Mucosa of rectum (tissue), 2 donors: ENCODE measurements around the gene IL2.

Source experiments
- H3K27ac ChIP-seq, 2 donors: one replicate each; pipeline ENCODE4 v1.7.0; 2013; ENCODE audit warnings: inconsistent platforms in 2 of 2, low read depth in 2 of 2, low read length in 2 of 2
- H3K27me3 ChIP-seq, 2 donors: one replicate each; pipeline ENCODE4 v1.7.0; 2013; ENCODE audit warnings: low read length in 2 of 2; ENCODE audit not compliant: control insufficient read depth in 2 of 2, insufficient read depth in 2 of 2
- H3K36me3 ChIP-seq, 2 donors: one replicate each; pipeline ENCODE4 v1.7.0; 2013; ENCODE audit warnings: low read length in 2 of 2; ENCODE audit not compliant: control insufficient read depth in 2 of 2, insufficient read depth in 2 of 2
- H3K4me1 ChIP-seq, 2 donors: one replicate each; pipeline ENCODE4 v1.7.0; 2013; ENCODE audit warnings: low read length in 2 of 2, mild to moderate bottlenecking in 1 of 2; ENCODE audit not compliant: control insufficient read depth in 2 of 2, insufficient read depth in 2 of 2
- H3K4me3 ChIP-seq, 2 donors: one replicate each; pipeline ENCODE4 v1.7.0; 2013; ENCODE audit warnings: low read length in 2 of 2
- H3K9ac ChIP-seq, 2 donors: one replicate each; pipeline ENCODE4 v1.7.0; 2013; ENCODE audit warnings: low read length in 2 of 2, low read depth in 1 of 2, mild to moderate bottlenecking in 1 of 2
- H3K9me3 ChIP-seq, 2 donors: one replicate each; pipeline ENCODE4 v1.7.0; 2013; ENCODE audit warnings: low read length in 2 of 2; ENCODE audit not compliant: control insufficient read depth in 2 of 2
- donor health status: healthy.
- donor health status: Normal muscosa, but diverticular disease.

Gene IL2

DNA sequence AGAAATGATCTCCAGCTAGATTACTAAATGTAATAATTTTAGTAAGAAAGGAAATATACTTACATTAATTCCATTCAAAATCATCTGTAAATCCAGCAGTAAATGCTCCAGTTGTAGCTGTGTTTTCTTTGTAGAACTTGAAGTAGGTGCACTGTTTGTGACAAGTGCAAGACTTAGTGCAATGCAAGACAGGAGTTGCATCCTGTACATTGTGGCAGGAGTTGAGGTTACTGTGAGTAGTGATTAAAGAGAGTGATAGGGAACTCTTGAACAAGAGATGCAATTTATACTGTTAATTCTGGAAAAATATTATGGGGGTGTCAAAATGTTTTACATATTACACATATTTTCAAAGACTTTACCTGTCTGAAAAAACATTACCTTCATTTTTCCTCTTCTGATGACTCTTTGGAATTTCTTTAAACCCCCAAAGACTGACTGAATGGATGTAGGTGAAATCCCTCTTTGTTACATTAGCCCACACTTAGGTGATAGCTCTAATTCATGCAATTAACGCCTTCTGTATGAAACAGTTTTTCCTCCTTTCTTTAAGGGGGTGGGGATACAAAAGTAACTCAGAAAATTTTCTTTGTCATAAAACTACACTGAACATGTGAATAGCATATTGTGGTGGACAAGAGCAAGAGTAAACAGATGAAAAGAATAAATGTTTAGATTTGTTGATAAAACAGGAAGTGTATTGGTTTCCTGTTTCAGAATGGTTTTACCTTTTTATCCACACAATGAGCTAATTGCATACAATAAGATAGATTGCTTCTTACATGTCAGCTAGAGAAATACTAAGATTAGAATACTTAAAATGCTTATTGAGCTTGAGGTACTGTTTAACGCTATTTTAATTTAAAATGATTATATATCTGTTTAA, at the start of gene IL2:
Gene IL2, minus strand, starts transcription at position 495 of the 886 bp plus-strand sequence. Its CDS starts 285 bp downstream, at position 210.
- H3K9me3 ChIP-seq = no peaks in the 10 kb centered on the region
- peak within 1 kb of the TSS in 1 of 2 donors; percentile 6 for H3K27ac ChIP-seq
- H3K4me1 ChIP-seq = no peaks in the 10 kb centered on the region
- H3K27me3 ChIP-seq = no peaks in the 10 kb centered on the region
- peak within 1 kb of the TSS in 1 of 2 donors; percentile 9 for H3K4me3 ChIP-seq
- H3K36me3 ChIP-seq = no peaks in the 10 kb centered on the region
- H3K9ac ChIP-seq = no peak within 1 kb of the TSS

DNA sequence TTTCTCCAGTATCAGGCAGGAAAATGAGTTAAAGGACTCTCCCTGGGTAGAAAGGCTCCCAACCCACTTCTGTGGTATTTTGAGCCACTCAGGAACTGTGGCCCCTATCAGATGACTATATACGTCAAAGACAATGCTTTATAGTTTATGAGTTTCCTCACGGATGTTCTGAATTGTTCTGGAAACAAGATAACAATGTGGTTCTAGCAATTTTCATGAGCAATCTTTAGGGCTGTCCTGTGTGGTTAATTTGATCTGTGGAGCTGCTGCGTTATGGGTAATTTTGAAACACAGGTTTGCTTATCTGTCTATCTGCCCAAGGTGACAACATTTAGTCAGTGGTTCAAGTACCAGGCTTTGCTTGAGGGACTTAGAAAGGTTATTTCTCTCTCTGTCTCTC, 46.7 kb upstream of the IL2 start:
- Histone ChIP-seq H3K4me3 (no peak overlapping the region), H3K27me3 (no peaks in the 10 kb centered on the region), H3K9me3 (no peaks in the 10 kb centered on the region), H3K36me3 (no peaks in the 10 kb centered on the region), H3K9ac (no peak overlapping the region), H3K27ac (no peak overlapping the region), H3K4me1 (no peaks in the 10 kb centered on the region)

DNA sequence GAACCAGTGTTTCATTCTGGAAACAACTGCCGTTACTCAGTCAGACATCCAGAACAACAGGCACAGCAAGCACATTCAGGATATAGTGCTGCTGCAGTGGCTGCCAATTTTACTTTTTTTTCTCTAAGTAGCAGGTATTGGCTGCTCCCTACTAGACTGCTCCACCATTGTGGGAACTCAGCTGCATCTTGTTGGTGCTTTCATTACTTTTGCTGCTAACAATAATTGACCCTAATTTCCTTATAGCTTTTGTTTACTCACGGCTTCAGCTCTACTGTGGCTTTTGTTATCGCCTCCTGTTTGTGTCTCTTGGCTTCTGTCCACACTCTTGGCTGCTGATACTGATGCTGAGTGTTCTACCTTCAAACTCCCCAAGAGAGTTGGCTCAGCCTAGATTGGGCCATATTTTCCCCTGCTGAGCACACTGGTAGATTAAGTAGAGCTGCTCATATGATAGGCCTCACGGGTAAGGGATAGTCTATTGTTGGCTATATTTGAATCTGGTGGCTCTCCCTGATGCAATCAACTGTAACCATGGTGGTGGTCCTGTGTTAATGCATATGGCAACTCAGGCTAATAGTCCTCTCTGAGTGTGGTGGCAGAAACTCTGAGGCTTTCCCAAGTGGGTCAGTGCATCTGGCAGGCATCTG, 44.5 kb upstream of the IL2 start:
- Histone ChIP-seq H3K4me1 (no peaks in the 10 kb centered on the region), H3K4me3 (no peak overlapping the region), H3K36me3 (no peaks in the 10 kb centered on the region), H3K9me3 (no peaks in the 10 kb centered on the region), H3K27ac (no peak overlapping the region), H3K9ac (no peak overlapping the region), H3K27me3 (no peaks in the 10 kb centered on the region)

DNA sequence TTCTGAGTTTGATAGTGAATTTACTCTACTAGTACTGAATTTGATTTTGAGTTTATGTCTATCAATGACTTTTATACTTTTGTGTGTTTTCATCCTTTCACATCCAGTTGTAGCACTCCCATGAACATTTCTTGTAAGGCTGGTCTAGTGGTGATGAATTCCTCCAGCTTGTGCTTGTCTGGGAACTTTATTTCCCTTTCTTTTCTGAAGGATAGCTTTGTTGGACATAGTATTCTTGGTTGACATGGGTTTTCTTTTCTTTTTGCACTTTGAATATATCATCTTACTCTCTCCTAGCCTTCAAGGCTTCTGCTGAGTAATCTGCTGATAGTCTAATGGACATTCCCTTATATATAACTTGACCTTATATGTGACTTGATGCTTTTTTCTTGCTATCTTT, 32.5 kb upstream of the IL2 start:
- Histone ChIP-seq H3K4me3 (no peak overlapping the region), H3K9me3 (peaks cover 5 to 9% of the 10 kb centered on the region in 2 donors), H3K27me3 (no peaks in the 10 kb centered on the region), H3K9ac (no peak overlapping the region), H3K36me3 (no peaks in the 10 kb centered on the region), H3K27ac (no peak overlapping the region), H3K4me1 (no peaks in the 10 kb centered on the region)

DNA sequence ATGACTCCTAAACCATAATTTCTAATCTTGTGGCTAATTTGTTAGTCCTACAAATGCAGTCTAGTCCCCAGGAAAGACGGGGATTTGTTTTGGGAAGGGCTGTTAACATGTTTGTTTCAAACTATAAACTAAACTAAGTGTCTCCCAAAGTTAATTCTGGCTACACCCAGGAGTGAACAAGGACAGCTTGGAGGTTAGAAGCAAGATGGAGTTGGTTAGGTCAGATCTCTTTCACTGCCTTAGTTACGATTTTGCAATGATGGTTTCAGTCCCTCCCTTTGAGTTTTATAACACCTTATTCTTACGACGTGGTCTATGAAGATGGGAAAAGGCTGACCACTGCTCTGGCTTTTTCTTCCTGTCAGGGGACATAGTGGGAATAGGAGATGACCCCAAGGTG, 27.0 kb upstream of the IL2 start:
- H3K9ac ChIP-seq = no peak overlapping the region
- H3K36me3 ChIP-seq = no peaks in the 10 kb centered on the region
- no peak overlapping the region for H3K4me3 ChIP-seq
- H3K27ac ChIP-seq = no peak overlapping the region
- H3K9me3 ChIP-seq = no peaks in the 10 kb centered on the region
- H3K4me1 ChIP-seq = no peaks in the 10 kb centered on the region
- H3K27me3 ChIP-seq = no peaks in the 10 kb centered on the region

DNA sequence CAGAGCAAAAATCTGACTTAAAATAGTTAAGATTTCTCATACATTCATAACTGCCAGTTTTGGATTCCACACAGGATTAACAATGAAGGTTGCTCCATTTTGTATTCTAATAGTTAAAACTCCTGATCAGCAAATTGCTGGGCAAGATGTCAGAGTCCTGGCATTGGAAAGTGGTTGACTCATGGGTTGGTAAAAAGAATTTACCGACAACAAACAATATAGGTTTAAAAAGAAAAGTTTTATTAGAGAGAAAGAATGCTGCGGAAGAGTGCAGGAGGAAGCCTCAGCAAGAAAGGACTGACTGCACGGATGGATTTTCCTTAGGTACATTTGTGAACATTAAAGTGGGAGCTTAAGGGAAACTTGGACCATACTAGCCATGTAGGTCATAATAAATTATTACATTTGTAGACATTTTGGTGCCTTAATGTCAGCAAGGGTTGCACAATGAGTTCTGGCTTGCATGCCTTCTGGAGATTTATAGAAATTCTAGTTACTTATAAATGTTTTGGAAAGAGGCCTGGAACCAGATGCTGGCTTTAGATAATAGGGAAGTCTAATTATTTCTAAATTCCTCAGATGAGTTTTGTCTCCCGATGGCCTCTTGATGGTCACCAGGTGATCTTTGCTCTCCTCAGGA, 25.4 kb upstream of the IL2 start:
- no peaks in the 10 kb centered on the region for H3K27me3 ChIP-seq
- H3K4me3 ChIP-seq = no peak overlapping the region
- no peaks in the 10 kb centered on the region for H3K4me1 ChIP-seq
- H3K9ac ChIP-seq = no peak overlapping the region
- H3K27ac ChIP-seq = no peak overlapping the region
- H3K36me3 ChIP-seq = no peaks in the 10 kb centered on the region
- no peaks in the 10 kb centered on the region for H3K9me3 ChIP-seq

DNA sequence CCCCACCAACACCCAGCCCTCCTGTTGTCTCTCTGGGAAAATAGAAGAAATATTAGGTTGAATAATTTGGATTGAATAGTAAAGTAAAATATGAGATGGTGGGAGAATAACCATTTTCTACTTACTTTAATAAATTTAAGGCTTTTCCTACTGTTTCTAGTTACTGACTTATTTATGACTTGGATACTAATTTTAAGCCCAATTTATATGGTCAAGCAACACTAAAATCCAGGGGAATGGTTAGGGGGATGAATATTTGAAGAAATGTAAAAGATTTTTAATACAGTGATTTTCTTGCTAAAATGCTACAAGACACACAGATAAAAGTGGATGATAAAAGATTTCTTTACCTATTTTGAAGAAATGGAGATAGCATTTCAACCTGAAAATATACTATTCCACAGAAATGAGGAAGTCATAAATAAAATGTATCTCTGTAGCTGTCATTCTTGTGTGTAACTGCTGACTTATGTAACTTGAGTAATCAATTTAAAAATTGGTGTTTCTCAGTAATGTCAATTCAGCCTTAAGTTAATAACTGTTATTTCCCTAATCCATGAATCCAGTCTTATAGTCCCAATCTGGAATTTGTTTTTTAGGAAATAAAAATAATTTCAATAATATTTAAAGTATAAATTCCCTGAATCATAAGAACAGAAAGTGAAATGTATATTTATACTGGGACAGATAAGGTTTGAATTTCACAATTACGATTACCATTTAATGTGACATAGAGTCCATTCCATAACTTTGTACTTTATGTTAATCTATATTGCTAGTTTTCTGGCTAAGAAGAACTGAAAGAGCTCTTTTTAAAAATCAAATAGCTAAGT, 24.3 kb upstream of the IL2 start:
- H3K36me3 ChIP-seq = no peaks in the 10 kb centered on the region
- no peak overlapping the region for H3K27ac ChIP-seq

DNA sequence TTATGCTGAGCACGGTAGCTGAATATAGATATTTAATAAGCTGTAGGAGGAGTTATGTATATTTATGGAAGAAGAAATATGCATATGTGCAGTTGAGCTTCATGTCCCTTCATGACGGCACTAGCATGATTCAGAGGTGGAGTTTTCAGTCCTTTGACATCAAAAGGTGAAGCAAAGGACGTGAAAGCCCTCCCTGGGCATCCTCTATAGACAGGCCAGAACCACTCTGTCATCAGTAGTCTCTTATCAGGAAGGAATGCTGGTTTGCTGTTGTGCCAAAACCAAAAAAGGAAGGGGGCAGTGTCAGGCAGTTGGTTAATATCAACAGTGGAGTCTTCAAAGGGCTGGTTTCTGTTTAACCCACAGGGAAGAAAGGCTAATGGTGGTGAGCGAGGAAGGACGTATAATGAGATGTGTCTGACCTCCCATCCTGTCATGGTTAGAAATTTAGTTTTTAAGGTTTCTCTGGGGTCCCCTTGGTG, 23.5 kb upstream of the IL2 start:
- no peaks in the 10 kb centered on the region for H3K4me1 ChIP-seq
- H3K9me3 ChIP-seq = no peaks in the 10 kb centered on the region

More for the DNA sequence above, 24.3 kb upstream of the IL2 start:
- no peaks in the 10 kb centered on the region for H3K4me1 ChIP-seq
- no peak overlapping the region for H3K9ac ChIP-seq
- no peak overlapping the region for H3K4me3 ChIP-seq
- H3K9me3 ChIP-seq = no peaks in the 10 kb centered on the region
- H3K27me3 ChIP-seq = no peaks in the 10 kb centered on the region

DNA sequence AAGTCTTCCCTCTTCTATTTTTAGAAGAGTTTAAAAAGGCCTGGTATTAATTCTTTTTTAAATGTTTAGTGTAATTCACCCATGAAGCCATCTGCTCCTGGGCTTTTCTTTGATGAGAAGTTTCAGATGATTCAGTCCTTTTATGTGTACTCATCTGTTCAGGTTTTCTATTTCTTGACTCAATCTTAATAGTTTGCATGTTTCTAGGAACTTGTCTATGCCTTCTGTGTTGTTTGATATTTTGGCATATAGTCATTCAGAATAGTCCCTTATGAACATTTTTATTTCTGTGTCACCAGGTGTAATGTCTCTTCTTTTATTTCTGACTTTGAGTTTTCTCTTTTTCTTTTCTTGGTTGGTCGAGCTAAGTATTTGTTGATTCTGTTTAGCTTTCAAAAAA, 20.2 kb upstream of the IL2 start:
- Histone ChIP-seq H3K9ac (no peak overlapping the region), H3K4me3 (no peak overlapping the region), H3K4me1 (no peaks in the 10 kb centered on the region), H3K9me3 (no peaks in the 10 kb centered on the region), H3K36me3 (no peaks in the 10 kb centered on the region), H3K27ac (no peak overlapping the region), H3K27me3 (no peaks in the 10 kb centered on the region)

More for the DNA sequence above, 23.5 kb upstream of the IL2 start:
- Histone ChIP-seq H3K4me3 (no peak overlapping the region), H3K27ac (no peak overlapping the region), H3K9ac (no peak overlapping the region), H3K27me3 (no peaks in the 10 kb centered on the region), H3K36me3 (no peaks in the 10 kb centered on the region)
